ENCODE measurements around the gene RNU2-1. TPM values are rescaled to one million over a fixed set of nuclear protein-coding genes. Genes with fewer than 3 reads are reported as not detected.
"Not testable (repeated sequence)": the region's sequence is repeated elsewhere in the genome, so short reads cannot be mapped to it uniquely, and the experiment has no call there.

RNU2-1 gene
- total and polyA plus RNA-seq, 2 experiments from 2014 or later, result not detected

DNA sequence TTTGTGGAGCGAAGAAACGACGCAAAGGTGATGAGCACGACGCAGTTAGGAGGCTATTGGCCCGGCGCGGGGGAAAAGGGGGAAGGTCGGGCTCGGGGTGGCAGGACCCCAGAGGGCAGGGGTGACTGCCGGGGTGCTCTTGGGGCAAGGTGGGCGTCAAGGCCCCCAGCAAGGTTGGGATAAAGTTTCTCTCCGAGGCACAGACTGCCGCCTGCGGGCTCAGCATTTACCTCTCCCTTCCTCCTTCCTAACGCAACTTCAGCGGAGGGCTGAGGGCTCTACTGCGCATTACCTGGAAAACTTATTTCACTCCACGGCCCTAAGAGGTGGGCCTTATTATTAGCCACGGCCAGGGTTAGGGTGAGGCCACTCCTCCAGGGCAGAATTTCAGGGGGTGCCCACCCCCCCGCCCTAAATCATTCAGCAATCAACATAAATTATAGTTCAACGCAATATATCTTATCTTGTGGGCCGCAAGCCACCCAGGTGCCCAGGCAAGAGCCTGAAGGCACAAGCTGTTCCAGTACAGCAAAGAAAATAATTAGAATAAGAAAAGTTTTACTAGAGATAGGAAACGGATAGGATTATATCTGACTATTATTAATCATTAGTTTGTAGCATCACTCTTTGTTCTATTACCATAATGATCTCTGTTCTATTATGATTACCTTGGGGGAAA lies 1.6 kb downstream of the RNU2-1 start:
- H4K20me1 ChIP-seq (ENCODE audit: insufficient read depth, poor library complexity, severe bottlenecking); H3K36me3 ChIP-seq (replicated peaks; ENCODE audit: insufficient read depth, low read depth); H3K4me3 ChIP-seq; H3K9me2 ChIP-seq (replicated peaks; ENCODE audit: insufficient read depth); H3K27ac ChIP-seq; H2AFZ ChIP-seq; H3K4me2 ChIP-seq; H3K9me3 ChIP-seq (ENCODE audit: low read depth); H3K27me3 ChIP-seq; H3K4me1 ChIP-seq (ENCODE audit: insufficient read depth); H3K79me2 ChIP-seq: not testable (repeated sequence)
- DNase-seq (ENCODE audit: low spot score), result peak; percentile 5
- WGBS (ENCODE audit: low lambda C conversion rate, missing lambda C conversion rate), result 94% methylated on average over 20 of the region's 24 CpGs

DNA sequence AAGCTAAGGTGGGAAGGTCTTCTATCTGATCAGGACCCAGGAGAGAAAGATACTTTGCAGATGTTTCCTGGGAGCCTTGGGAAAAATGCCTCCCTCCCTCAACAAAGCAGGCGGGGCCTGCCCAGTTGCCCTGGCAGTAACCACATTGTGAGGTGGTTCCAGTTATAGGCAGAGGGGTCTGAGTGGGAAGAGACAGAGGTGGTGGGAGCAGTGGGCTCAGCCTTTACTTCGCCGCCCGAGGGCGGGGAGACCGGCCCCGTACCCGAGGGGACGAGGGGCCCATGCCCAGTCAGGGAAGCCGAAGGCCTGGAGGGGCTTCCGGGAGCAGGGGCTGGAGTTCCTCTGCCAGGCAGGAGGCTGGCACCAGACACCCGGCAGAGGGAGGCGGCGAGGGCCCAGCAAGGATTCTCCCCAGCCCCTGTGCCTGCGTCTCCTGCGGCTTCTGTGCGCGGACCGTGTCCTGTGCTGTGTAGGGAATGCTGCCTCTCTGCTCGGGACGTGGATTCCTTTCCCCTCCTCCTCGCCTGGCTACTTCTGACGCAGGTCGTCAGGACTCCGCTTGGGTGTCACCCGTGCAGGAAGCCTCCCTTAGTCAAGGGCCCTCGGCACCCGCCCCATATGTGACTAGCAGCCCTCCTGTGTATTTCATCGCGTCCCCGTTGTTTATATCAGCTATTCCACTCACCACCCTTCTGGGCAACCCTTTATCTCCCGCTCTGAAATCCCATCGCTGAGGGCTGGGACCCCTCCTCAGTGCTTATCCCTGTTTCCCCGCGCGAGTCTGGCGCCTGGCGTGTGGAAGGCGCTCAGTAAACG lies 2.4 kb downstream of the RNU2-1 start:
- not testable (repeated sequence) for H3K4me3 ChIP-seq; H3K27me3 ChIP-seq; H2AFZ ChIP-seq; H3K9me3 ChIP-seq (ENCODE audit: low read depth); H3K9me2 ChIP-seq (replicated peaks; ENCODE audit: insufficient read depth); H3K4me2 ChIP-seq; H3K4me1 ChIP-seq (ENCODE audit: insufficient read depth); H3K79me2 ChIP-seq; H3K27ac ChIP-seq; H3K36me3 ChIP-seq (replicated peaks; ENCODE audit: insufficient read depth, low read depth); H4K20me1 ChIP-seq (ENCODE audit: insufficient read depth, poor library complexity, severe bottlenecking)
- 90% methylated on average over 24 of the region's 40 CpGs for WGBS (ENCODE audit: low lambda C conversion rate, missing lambda C conversion rate)
- peak; percentile 0 for DNase-seq (ENCODE audit: low spot score)

DNA sequence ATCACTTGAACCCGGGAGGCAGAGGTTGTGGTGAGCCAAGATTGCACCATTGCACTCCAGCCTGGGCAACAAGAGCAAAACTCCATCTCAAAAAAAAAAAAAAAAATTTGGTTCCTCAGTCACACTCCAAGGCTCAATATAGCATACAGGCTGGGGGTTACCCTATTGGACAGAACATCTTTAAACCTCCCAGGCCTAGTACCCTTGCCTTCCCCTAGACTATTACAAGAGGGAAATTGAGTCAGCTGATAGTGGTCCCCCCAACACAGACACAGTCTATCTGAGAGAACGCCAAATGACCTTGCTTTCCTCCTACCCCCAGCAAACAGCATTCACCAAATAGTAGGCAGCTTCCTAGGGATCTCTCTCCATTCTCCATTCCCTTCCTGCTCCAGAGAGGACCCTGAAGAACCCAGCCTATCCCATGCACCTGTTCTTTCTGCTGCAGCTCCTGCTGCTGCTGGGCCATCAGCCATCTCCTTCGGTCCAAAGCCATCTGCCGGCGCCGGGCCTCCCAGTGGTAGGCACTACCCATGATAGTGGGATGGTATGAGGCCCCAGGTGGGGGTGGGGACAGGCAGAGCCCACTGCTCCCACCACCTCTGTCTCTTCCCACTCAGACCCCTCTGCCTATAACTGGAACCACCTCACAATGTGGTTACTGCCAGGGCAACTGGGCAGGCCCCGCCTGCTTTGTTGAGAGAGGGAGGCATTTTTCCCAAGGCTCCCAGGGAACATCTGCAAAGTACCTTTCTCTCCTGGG lies 5.6 kb downstream of the RNU2-1 start, which contains the start of gene CCDC200:
CCDC200 (minus strand) TSS at position 604 of the 763 bp plus-strand sequence; CDS start at position 535, 69 bp downstream.
- H3K27ac ChIP-seq; H3K4me2 ChIP-seq; H3K27me3 ChIP-seq; H3K79me2 ChIP-seq; H3K4me1 ChIP-seq (ENCODE audit: insufficient read depth); H3K9me2 ChIP-seq (replicated peaks; ENCODE audit: insufficient read depth); H2AFZ ChIP-seq; H3K4me3 ChIP-seq; H3K9me3 ChIP-seq (ENCODE audit: low read depth); DNase-seq (ENCODE audit: low spot score); H4K20me1 ChIP-seq (ENCODE audit: insufficient read depth, poor library complexity, severe bottlenecking); H3K36me3 ChIP-seq (replicated peaks; ENCODE audit: insufficient read depth, low read depth): not testable (repeated sequence)
- WGBS (ENCODE audit: low lambda C conversion rate, missing lambda C conversion rate), result no CpG with 5 or more reads among the region's 7 CpGs

DNA sequence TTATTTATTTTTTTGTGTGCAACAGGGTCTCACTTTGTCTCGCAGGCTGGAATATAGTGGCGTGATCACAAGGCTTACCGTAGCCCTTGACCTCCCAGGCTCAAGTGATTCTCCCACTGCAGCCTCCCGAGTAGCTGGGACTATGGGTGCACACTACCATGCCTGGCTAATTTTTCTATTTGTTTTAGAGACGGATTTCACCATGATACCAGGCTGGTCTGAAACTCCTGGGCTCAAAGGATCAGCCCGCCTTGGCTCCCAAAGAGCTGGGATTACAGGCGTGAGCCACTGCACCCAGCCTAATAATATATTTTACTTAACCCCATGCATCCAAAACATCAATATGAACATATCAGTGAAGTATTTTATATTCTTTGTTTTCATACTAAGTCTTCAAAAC lies 7.4 kb downstream of the RNU2-1 start:
- no peaks in the 10 kb centered on the region for H3K79me2 ChIP-seq
- no peaks in the 10 kb centered on the region for H3K27me3 ChIP-seq
- no peaks in the 10 kb centered on the region for H3K36me3 ChIP-seq (replicated peaks; ENCODE audit: insufficient read depth, low read depth)
- no peaks in the 10 kb centered on the region for H3K9me2 ChIP-seq (replicated peaks; ENCODE audit: insufficient read depth)
- no peaks in the 10 kb centered on the region for H3K9me3 ChIP-seq (ENCODE audit: low read depth)
- H3K4me3 ChIP-seq, result no peak overlapping the region
- no peak for TF ChIP-seq EZH2phosphoT487 (IDR thresholded peaks at IDR 0.05; ENCODE audit: low read depth, severe bottlenecking, unreplicated experiment)
- TF ChIP-seq EZH2 (IDR thresholded peaks at IDR 0.05; ENCODE audit: borderline replicate concordance), result no peak
- TF ChIP-seq, protein P1, sequence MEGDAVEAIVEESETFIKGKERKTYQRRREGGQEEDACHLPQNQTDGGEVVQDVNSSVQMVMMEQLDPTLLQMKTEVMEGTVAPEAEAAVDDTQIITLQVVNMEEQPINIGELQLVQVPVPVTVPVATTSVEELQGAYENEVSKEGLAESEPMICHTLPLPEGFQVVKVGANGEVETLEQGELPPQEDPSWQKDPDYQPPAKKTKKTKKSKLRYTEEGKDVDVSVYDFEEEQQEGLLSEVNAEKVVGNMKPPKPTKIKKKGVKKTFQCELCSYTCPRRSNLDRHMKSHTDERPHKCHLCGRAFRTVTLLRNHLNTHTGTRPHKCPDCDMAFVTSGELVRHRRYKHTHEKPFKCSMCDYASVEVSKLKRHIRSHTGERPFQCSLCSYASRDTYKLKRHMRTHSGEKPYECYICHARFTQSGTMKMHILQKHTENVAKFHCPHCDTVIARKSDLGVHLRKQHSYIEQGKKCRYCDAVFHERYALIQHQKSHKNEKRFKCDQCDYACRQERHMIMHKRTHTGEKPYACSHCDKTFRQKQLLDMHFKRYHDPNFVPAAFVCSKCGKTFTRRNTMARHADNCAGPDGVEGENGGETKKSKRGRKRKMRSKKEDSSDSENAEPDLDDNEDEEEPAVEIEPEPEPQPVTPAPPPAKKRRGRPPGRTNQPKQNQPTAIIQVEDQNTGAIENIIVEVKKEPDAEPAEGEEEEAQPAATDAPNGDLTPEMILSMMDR (IDR thresholded peaks at IDR 0.05; ENCODE audit: poor library complexity), result no peak
- no peaks in the 10 kb centered on the region for H3K4me1 ChIP-seq (ENCODE audit: insufficient read depth)
- no peaks in the 10 kb centered on the region for H4K20me1 ChIP-seq (ENCODE audit: insufficient read depth, poor library complexity, severe bottlenecking)
- no peak overlapping the region for H2AFZ ChIP-seq
- WGBS (ENCODE audit: low lambda C conversion rate, missing lambda C conversion rate), result 90% methylated on average over 7 of the region's 7 CpGs
- DNase-seq (ENCODE audit: low spot score), result peak; percentile 1
- no peak overlapping the region for H3K4me2 ChIP-seq
- H3K27ac ChIP-seq, result no peak overlapping the region

Measured in hepatocyte (in vitro differentiated cells).